Subcutaneous abdominal adipose tissue (tissue), 5 donors: ENCODE results near the gene TCP11L2.

ENCODE experiments used
- H3K27ac ChIP-seq: one replicate; pipeline ENCODE4 v1.7.0; 2013; ENCODE audit warnings: low read depth, mild to moderate bottlenecking, inconsistent platforms, low read length, moderate library complexity
- H3K27me3 ChIP-seq, 5 donors: one replicate each; pipeline ENCODE4 v1.7.0; 2013; ENCODE audit warnings: low read length in 5 of 5, inconsistent platforms in 1 of 5; ENCODE audit not compliant: control insufficient read depth in 5 of 5, insufficient read depth in 4 of 5
- H3K36me3 ChIP-seq, 5 donors: one replicate each; pipeline ENCODE4 v1.7.0; 2013; ENCODE audit warnings: low read length in 5 of 5; ENCODE audit not compliant: control insufficient read depth in 5 of 5, insufficient read depth in 5 of 5
- H3K4me1 ChIP-seq, 5 donors: one replicate each; pipeline ENCODE4 v1.7.0; 2013; ENCODE audit warnings: low read length in 5 of 5, mild to moderate bottlenecking in 3 of 5, moderate library complexity in 1 of 5; ENCODE audit not compliant: control insufficient read depth in 5 of 5, insufficient read depth in 5 of 5
- H3K4me3 ChIP-seq, 5 donors: one replicate each; pipeline ENCODE4 v1.7.0; 2013; ENCODE audit warnings: low read length in 5 of 5, low read depth in 1 of 5
- H3K9ac ChIP-seq, 5 donors: one replicate each; pipeline ENCODE4 v1.7.0; 2013; ENCODE audit warnings: low read length in 5 of 5, mild to moderate bottlenecking in 4 of 5, moderate library complexity in 3 of 5
- H3K9me3 ChIP-seq, 5 donors: one replicate each; pipeline ENCODE4 v1.7.0; 2013; ENCODE audit warnings: low read length in 5 of 5; ENCODE audit not compliant: control insufficient read depth in 5 of 5
- donor health status: healthy.
- donor health status: healthy.
- donor health status: healthy.
- donor health status: healthy.
- donor health status: healthy.

Gene TCP11L2

GRCh38 chr12:106302401-106303201 is at the start of gene TCP11L2:
Gene TCP11L2, plus strand, starts transcription at chr12:106302733. Its CDS starts 8,343 bp downstream, at chr12:106311076.
- Histone ChIP-seq H3K27me3 (no peaks in the 10 kb centered on the region), H3K4me3 (peak within 1 kb of the TSS; percentile 94 to 99 (median 98)), H3K27ac (peak within 1 kb of the TSS; percentile 97), H3K36me3 (peaks cover 0 to 3% (median 2%) of the 10 kb centered on the region in 5 donors), H3K9ac (peak within 1 kb of the TSS; percentile 5 to 90 (median 86)), H3K4me1 (peaks cover 13 to 56% (median 53%) of the 10 kb centered on the region in 5 donors), H3K9me3 (no peaks in the 10 kb centered on the region)

- Histone ChIP-seq H3K9ac (no peak overlapping the region), H3K9me3 (no peaks in the 10 kb centered on the region), H3K4me1 (no peaks in the 10 kb centered on the region), H3K36me3 (no peaks in the 10 kb centered on the region), H3K27me3 (peaks cover 0 to 3% (median 0%) of the 10 kb centered on the region in 5 donors), H3K27ac (no peak overlapping the region), H3K4me3 (no peak overlapping the region)
These were observed 47.8 kb upstream of the TCP11L2 start for GRCh38 chr12:106254724-106255123.

GRCh38 chr12:106255493-106255892 is 47.0 kb upstream of the TCP11L2 start:
- no peaks in the 10 kb centered on the region for H3K36me3 ChIP-seq
- no peak overlapping the region for H3K4me3 ChIP-seq
- no peaks in the 10 kb centered on the region for H3K9me3 ChIP-seq
- peaks cover 0 to 3% (median 0%) of the 10 kb centered on the region in 5 donors for H3K27me3 ChIP-seq
- no peak overlapping the region for H3K9ac ChIP-seq
- H3K4me1 ChIP-seq: no peaks in the 10 kb centered on the region
- no peak overlapping the region for H3K27ac ChIP-seq

- peaks cover 0 to 3% (median 0%) of the 10 kb centered on the region in 5 donors for H3K27me3 ChIP-seq
- no peaks in the 10 kb centered on the region for H3K9me3 ChIP-seq
- no peak overlapping the region for H3K27ac ChIP-seq
- no peak overlapping the region for H3K4me3 ChIP-seq
- H3K4me1 ChIP-seq: no peaks in the 10 kb centered on the region
- no peak overlapping the region for H3K9ac ChIP-seq
- H3K36me3 ChIP-seq: no peaks in the 10 kb centered on the region
These were observed 46.6 kb upstream of the TCP11L2 start for GRCh38 chr12:106255952-106256351.

GRCh38 chr12:106256524-106256923 is 46.0 kb upstream of the TCP11L2 start:
- no peak overlapping the region for H3K9ac ChIP-seq

GRCh38 chr12:106258226-106258625 is 44.3 kb upstream of the TCP11L2 start:
- H3K36me3 ChIP-seq: no peaks in the 10 kb centered on the region
- H3K4me3 ChIP-seq: no peak overlapping the region
- H3K27me3 ChIP-seq: peaks cover 0 to 3% (median 0%) of the 10 kb centered on the region in 5 donors
- no peak overlapping the region for H3K9ac ChIP-seq
- H3K4me1 ChIP-seq: no peaks in the 10 kb centered on the region
- H3K27ac ChIP-seq: no peak overlapping the region
- H3K9me3 ChIP-seq: no peaks in the 10 kb centered on the region

More at GRCh38 chr12:106256524-106256923, 46.0 kb upstream of the TCP11L2 start:
- no peaks in the 10 kb centered on the region for H3K36me3 ChIP-seq
- no peaks in the 10 kb centered on the region for H3K4me1 ChIP-seq
- no peak overlapping the region for H3K4me3 ChIP-seq
- H3K27me3 ChIP-seq: peaks cover 0 to 3% (median 0%) of the 10 kb centered on the region in 5 donors
- no peak overlapping the region for H3K27ac ChIP-seq
- no peaks in the 10 kb centered on the region for H3K9me3 ChIP-seq

- Histone ChIP-seq H3K9me3 (no peaks in the 10 kb centered on the region), H3K27me3 (peaks cover 0 to 3% (median 0%) of the 10 kb centered on the region in 5 donors)
These were observed 43.6 kb upstream of the TCP11L2 start for GRCh38 chr12:106258935-106259334.

GRCh38 chr12:106265116-106265515 is 37.4 kb upstream of the TCP11L2 start:
- Histone ChIP-seq H3K27ac (no peak overlapping the region), H3K9me3 (no peaks in the 10 kb centered on the region), H3K36me3 (no peaks in the 10 kb centered on the region), H3K27me3 (peaks cover 0 to 2% (median 0%) of the 10 kb centered on the region in 5 donors), H3K9ac (no peak overlapping the region), H3K4me3 (no peak overlapping the region), H3K4me1 (no peaks in the 10 kb centered on the region)

More at GRCh38 chr12:106258935-106259334, 43.6 kb upstream of the TCP11L2 start:
- H3K27ac ChIP-seq: no peak overlapping the region
- H3K36me3 ChIP-seq: no peaks in the 10 kb centered on the region
- H3K4me3 ChIP-seq: no peak overlapping the region
- H3K9ac ChIP-seq: no peak overlapping the region
- H3K4me1 ChIP-seq: no peaks in the 10 kb centered on the region

- H3K9me3 ChIP-seq: no peaks in the 10 kb centered on the region
- H3K9ac ChIP-seq: no peak overlapping the region
- H3K4me3 ChIP-seq: no peak overlapping the region
- peaks cover 0 to 2% (median 0%) of the 10 kb centered on the region in 5 donors for H3K27me3 ChIP-seq
- H3K36me3 ChIP-seq: no peaks in the 10 kb centered on the region
- H3K4me1 ChIP-seq: no peaks in the 10 kb centered on the region
- H3K27ac ChIP-seq: no peak overlapping the region
These were observed 35.0 kb upstream of the TCP11L2 start for GRCh38 chr12:106267535-106267934.

- H3K27ac ChIP-seq: no peak overlapping the region
- no peak overlapping the region for H3K9ac ChIP-seq
- peaks cover 0 to 2% (median 0%) of the 10 kb centered on the region in 5 donors for H3K27me3 ChIP-seq
These were observed 33.3 kb upstream of the TCP11L2 start for GRCh38 chr12:106269150-106269771.

More at GRCh38 chr12:106269150-106269771, 33.3 kb upstream of the TCP11L2 start:
- Histone ChIP-seq H3K36me3 (no peaks in the 10 kb centered on the region), H3K4me1 (no peaks in the 10 kb centered on the region), H3K4me3 (no peak overlapping the region), H3K9me3 (no peaks in the 10 kb centered on the region)
